Measurements from ENCODE around the gene XRN1. TPM values are rescaled to one million over a fixed set of nuclear protein-coding genes. Genes with fewer than 3 reads are reported as not detected.
A peak's percentile ranks its signal among the peaks of the same experiment; 100 is the strongest.
"Not testable (repeated sequence)": the region's sequence is repeated elsewhere in the genome, so short reads cannot be mapped to it uniquely, and the experiment has no call there.

XRN1 gene
- total and polyA plus RNA-seq, 8 donors, result 26.7 to 39.2 (median 35.2) TPM

- ATAC-seq, result peak; percentile 62
- peak overlapping the region; percentile 66 to 96 for H3K4me3 ChIP-seq
- peaks cover 0 to 24% of the 10 kb centered on the region in 2 donors for H3K36me3 ChIP-seq
- DNase-seq, result peak in 3 of 4 donors; percentile 46 to 82 (median 48)
- no peak for TF ChIP-seq CTCF (IDR thresholded peaks at IDR 0.05)
- intact Hi-C loops (cut with DNase I), result no loop called here
- no peaks in the 10 kb centered on the region for H3K27me3 ChIP-seq
- peaks cover 5 to 46% of the 10 kb centered on the region in 2 donors for H3K4me1 ChIP-seq
- H3K27ac ChIP-seq, result peak overlapping the region; percentile 95 to 98
- no peaks in the 10 kb centered on the region for H3K9me3 ChIP-seq
These were observed 461 bp downstream of the XRN1 start for GRCh38 chr3:142447301-142447851.

GRCh38 chr3:142445816-142446254, 2.0 kb downstream of the XRN1 start:
- DNase-seq (no peak), ATAC-seq (no peak)

DNA sequence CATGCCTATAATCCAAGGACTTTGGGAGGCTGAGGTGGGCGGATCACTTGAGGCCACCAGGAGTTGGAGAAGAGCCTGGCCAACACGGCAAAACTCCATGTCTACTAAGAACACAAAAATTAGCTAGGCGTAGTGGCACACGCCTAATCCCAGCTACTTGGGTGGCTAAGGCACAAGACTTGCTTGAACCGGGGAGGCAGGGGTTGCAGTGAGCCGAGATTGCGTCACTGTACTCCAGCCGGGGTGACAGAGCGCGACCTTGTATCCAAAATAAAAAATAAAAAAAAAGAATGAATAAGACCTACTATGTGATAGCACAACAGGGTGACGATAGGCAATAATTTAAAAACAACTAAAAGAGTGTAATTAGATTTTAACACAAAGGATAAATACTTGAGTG, 3.5 kb downstream of the XRN1 start:
- peaks cover 5 to 55% of the 10 kb centered on the region in 2 donors for H3K4me1 ChIP-seq
- intact Hi-C loops (cut with DNase I), result no loop called here
- H3K27ac ChIP-seq, result no peak overlapping the region
- no peaks in the 10 kb centered on the region for H3K36me3 ChIP-seq
- no peak for TF ChIP-seq CTCF (IDR thresholded peaks at IDR 0.05)
- H3K4me3 ChIP-seq, result no peak overlapping the region
- no peak for ATAC-seq
- no peaks in the 10 kb centered on the region for H3K27me3 ChIP-seq
- no peaks in the 10 kb centered on the region for H3K9me3 ChIP-seq
- DNase-seq, result no peak

More at GRCh38 chr3:142445816-142446254, 2.0 kb downstream of the XRN1 start:
- no peak for TF ChIP-seq CTCF (IDR thresholded peaks at IDR 0.05)
- Histone ChIP-seq H3K9me3 (no peaks in the 10 kb centered on the region), H3K27ac (peak overlapping the region in 1 of 2 donors; percentile 98), H3K4me1 (peaks cover 5 to 55% of the 10 kb centered on the region in 2 donors), H3K4me3 (peak overlapping the region; percentile 66 to 96), H3K27me3 (no peaks in the 10 kb centered on the region), H3K36me3 (peaks cover 0 to 9% of the 10 kb centered on the region in 2 donors)
- intact Hi-C loops (cut with DNase I), result no loop called here

GRCh38 chr3:142443060-142443459, 4.8 kb downstream of the XRN1 start:
- H3K9me3 ChIP-seq; intact Hi-C loops (cut with DNase I); H3K27me3 ChIP-seq; H3K4me3 ChIP-seq; DNase-seq; ATAC-seq; H3K27ac ChIP-seq; H3K36me3 ChIP-seq: not testable (repeated sequence)
- H3K4me1 ChIP-seq, result peaks cover 5 to 49% of the 10 kb centered on the region in 2 donors

DNA sequence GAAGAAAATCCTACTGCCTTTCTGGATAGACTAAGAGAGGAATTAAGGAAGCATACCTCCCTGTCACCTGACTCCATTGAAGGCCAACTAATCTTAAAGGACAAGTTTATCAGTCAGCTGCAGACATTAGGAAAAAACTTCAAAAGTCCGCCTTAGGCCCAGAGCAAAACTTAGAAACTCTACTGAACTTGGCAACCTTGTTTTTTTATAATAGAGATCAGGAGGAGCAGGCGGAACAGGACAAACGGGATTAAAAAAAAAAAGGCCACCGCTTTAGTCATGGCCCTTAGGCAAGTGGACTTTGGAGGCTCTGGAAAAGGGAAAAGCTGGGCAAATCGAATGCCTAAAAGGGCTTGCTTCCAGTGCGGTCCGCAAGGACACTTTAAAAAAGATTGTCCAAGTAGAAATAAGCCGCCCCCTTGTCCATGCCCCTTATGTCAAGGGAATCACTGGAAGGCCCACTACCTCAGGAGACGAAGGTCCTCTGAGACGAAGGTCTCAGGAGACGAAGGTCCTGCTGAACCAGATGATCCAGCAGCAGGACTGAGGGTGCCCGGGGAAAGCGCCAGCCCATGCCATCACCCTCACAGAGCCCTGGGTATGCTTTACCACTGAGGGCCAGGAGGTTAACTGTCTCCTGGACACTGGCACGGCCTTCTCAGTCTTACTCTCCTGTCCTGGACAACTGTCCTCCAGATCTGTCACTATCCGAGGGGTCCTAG, 8.2 kb downstream of the XRN1 start:
- H3K27ac ChIP-seq; intact Hi-C loops (cut with DNase I); DNase-seq; ATAC-seq; H3K9me3 ChIP-seq; H3K4me3 ChIP-seq; H3K27me3 ChIP-seq: not testable (repeated sequence)
- Histone ChIP-seq H3K4me1 (peaks cover 0 to 32% of the 10 kb centered on the region in 2 donors), H3K36me3 (peaks cover 0 to 11% of the 10 kb centered on the region in 2 donors)

GRCh38 chr3:142438096-142438495, 9.7 kb downstream of the XRN1 start:
- H3K27me3 ChIP-seq; DNase-seq; H3K27ac ChIP-seq; H3K4me3 ChIP-seq; ATAC-seq; intact Hi-C loops (cut with DNase I); H3K9me3 ChIP-seq: not testable (repeated sequence)
- H3K4me1 ChIP-seq, result peaks cover 0 to 19% of the 10 kb centered on the region in 2 donors
- peaks cover 0 to 18% of the 10 kb centered on the region in 2 donors for H3K36me3 ChIP-seq
